GM12892 (cell line): ENCODE measurements around the gene MAP3K2.

Source experiments
- POLR2A ChIP-seq: IDR thresholded peaks from 2 replicates; pipeline ENCODE4 v1.6.1; 2011; ENCODE audit warnings: low read depth, low read length, control low read depth
- TAF1 ChIP-seq: IDR thresholded peaks from 2 replicates; pipeline ENCODE4 v1.6.1; 2011; ENCODE audit warnings: low read depth, mild to moderate bottlenecking, control low read depth, low read length, borderline replicate concordance

DNA sequence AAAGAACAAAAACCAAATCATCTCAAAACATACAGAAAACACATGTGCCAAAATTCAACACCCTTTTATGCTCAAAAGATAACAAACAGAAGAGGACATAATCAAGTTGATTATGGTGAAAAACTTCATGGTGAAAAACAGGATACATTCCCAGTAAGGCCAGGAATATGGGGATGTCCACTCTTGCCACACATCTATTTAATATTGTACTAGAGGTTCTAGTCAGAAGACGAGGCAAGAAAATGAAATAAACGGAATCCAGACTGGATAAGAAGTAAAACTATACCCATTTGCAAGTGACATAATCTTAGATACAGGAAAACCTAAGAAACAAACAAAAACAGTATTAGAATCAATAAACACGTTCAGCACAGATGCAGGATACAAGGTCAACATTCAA is 40.8 kb downstream of the MAP3K2 start:
- TF ChIP-seq POLR2A, result no peak
- no peak for TF ChIP-seq TAF1
